Measurements from ENCODE around the gene HOXC5.

HOXC5 gene

DNA sequence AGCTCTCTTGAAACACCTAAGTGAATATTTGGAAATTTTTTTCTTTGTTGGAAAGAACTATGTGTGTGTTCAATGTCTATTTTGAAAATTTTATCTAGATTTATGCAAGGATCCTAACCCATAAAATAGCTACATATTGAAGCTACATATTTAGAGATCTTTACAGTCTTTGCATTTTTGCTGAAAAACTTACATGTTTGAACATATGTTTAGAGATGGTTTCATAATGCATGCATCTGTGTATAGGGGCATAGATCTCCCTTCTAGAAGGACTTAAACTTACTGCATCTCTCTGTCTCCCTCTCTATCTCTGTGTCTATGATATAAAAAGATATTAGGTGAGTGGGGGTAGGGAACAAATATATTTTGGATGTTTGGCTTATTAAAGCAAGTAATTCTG is 12.6 kb downstream of the HOXC5 start:
- H3K4me3 ChIP-seq (ENCODE audit: low read depth, low read length) = no peak overlapping the region
- TF ChIP-seq, protein P1, sequence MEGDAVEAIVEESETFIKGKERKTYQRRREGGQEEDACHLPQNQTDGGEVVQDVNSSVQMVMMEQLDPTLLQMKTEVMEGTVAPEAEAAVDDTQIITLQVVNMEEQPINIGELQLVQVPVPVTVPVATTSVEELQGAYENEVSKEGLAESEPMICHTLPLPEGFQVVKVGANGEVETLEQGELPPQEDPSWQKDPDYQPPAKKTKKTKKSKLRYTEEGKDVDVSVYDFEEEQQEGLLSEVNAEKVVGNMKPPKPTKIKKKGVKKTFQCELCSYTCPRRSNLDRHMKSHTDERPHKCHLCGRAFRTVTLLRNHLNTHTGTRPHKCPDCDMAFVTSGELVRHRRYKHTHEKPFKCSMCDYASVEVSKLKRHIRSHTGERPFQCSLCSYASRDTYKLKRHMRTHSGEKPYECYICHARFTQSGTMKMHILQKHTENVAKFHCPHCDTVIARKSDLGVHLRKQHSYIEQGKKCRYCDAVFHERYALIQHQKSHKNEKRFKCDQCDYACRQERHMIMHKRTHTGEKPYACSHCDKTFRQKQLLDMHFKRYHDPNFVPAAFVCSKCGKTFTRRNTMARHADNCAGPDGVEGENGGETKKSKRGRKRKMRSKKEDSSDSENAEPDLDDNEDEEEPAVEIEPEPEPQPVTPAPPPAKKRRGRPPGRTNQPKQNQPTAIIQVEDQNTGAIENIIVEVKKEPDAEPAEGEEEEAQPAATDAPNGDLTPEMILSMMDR (IDR thresholded peaks at IDR 0.05; ENCODE audit: low read depth, low read length) = no peak

DNA sequence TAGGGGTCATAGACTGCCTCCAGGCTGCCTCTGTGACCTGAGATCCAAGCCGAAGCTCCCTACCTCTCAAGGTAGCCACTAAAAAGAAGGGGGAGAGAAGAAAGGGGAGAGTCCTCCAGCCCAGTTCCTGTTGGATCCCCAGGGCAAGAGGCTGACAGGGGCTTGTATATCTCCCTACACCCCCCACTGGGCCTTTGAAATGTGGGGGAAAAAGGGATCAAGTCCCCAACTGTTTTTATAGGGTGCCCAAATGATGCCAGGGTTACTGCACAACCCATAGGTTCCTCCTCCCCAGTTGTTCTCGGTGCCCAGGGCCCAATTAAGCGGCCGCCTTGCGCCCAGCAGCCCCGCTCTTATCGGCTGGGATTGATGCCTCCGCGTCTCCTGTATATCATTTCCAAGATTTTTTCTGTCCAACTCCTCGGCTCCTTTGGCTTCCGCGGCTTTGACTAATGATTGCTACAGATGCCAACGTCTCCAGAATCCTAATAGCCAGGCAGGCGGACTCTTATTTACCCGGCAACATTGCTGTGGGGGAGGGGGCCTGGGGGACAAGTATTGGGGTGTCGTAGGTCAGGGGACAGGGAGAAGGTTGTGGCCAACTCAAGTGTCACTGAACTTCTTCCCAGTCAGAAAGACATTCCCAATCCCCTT is 13.1 kb downstream of the HOXC5 start:
- TF ChIP-seq, protein P1 (IDR thresholded peaks at IDR 0.05; ENCODE audit: low read depth, low read length) = no peak
- H3K4me3 ChIP-seq (ENCODE audit: low read depth, low read length) = no peak overlapping the region

DNA sequence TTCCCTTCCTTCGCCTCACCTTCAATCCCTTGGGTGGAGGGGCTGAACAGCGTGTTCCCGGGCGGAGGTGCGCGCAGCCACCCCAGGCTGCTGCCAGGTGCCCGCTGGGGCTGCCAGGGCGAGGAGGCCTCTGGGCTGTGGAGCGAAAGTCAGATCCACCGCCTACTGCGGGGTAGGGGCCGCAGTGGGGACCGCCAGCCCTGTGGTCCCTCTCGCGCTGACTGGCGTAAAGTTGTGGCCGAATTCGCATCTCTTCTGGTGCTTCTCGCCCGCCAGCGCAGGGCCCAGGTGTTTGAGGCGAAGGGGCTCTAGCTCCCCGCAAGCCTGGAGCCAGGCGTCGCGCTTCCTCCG is 13.9 kb downstream of the HOXC5 start:
- TF ChIP-seq, protein P1 (IDR thresholded peaks at IDR 0.05; ENCODE audit: low read depth, low read length) = no peak
- H3K4me3 ChIP-seq (ENCODE audit: low read depth, low read length) = no peak overlapping the region

DNA sequence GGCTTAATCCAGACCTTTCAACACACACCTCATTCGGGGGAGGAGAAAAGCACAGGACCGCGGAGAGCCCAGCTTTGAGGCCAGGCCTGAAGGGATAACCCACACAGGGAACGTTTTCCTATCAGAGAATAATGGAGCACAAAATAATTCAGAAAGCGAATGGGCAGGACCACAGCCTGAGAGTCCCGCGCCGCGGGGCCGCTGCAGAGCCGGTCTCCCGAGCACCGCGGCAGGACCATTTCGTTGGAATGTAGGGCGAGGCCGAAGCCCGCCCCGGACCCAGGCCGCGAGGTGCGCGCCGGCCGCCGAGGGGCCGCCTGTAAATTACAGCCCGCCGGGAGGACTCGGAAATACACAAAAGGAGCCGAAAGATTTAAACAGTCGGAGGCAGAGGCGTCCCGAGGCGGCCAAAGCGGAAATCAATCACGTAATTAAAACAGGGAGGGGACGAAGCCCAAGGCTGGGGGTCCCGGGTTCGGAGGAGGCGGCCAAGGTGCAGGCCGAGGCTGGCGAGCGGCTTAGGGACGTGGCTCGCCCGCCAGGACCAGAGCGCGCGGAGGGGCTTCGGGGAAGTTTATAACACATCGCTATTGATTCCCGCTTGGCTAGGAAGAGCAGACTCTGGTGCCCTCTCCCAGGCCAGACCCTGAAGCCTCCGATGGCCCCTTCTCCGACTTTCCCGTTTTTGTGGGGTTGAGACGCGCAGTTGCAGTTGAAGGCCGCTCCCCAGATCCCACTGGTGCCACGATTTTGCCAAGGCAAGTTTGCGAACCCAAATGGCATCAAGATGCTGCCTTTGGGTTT is 14.5 kb downstream of the HOXC5 start:
- no peak overlapping the region for H3K4me3 ChIP-seq (ENCODE audit: low read depth, low read length)
- TF ChIP-seq, protein P1 (IDR thresholded peaks at IDR 0.05; ENCODE audit: low read depth, low read length) = no peak

DNA sequence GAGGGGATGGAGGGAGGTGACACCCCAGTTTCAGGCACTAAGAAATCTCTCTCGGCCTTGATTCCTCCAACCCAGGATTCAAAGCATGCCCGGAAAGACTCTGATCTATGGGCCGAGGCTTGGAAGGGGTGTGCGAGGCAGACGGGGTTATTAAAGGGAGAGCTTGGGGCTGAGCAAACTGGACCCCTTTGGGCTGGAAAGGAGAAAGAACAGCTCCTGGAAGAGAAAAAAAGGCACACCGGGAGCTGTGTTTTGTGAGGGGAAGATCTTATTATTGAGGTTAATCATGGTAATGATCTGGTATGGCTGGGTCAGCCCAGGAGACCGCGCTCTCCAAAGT is 15.1 kb downstream of the HOXC5 start:
- TF ChIP-seq, protein P1 (IDR thresholded peaks at IDR 0.05; ENCODE audit: low read depth, low read length) = no peak
- no peak overlapping the region for H3K4me3 ChIP-seq (ENCODE audit: low read depth, low read length)

DNA sequence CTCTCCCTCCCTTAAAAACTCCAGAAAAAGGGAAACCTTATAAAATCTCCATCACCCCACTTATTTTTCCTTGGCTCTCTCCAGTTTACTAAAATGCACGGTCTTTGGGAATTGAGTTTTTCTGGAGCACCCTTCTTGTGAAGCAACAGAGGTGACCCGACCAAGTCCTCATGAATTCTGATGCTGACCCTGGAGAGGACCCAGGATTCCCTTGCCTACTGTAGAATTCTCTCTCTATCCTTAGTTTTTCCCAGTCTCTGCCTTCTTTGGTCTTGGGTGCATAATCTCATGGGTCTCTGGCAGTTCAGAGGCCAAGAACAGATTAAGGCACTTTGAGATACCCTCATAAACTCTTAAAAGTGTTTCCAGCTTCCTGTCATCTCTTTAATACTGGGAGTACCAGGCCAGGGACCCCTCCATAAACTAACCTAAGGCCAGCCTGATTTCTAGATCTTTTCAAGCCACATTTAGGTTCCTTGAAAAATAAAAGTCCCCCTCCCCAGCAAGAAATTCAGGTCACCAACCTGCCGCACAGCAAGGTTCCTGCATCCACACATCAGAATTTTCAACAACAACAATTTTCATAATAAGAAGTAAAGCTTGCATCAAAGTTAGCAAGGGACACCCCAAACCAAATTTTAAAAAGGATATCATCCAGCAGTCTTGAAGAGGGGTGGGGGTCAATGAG is 15.7 kb downstream of the HOXC5 start:
- H3K4me3 ChIP-seq (ENCODE audit: low read depth, low read length) = no peak overlapping the region
- TF ChIP-seq, protein P1 (IDR thresholded peaks at IDR 0.05; ENCODE audit: low read depth, low read length) = no peak

DNA sequence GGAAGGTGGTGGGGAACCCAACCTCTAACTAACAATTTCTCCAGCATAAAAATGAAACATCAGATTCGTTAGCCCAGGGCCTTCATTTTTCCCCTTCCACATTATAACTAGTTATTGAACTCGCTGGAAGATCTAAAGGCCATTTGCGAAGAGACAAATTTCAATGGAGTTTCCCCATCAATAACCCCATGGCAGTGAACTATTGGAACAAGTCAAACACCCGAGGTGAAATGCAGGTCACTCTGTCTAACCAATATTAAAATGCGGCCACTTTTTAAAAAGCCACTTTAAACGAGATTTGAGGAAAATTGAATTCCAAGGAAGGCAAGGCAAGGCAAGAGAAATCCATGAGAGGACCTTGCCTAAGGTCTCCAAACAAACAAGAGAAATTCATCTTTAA is 16.3 kb downstream of the HOXC5 start:
- no peak overlapping the region for H3K4me3 ChIP-seq (ENCODE audit: low read depth, low read length)
- TF ChIP-seq, protein P1 (IDR thresholded peaks at IDR 0.05; ENCODE audit: low read depth, low read length) = no peak

Measured in WI38 (cell line).